SK-N-SH (cell line): ENCODE data around the gene DNAJA3. TPM values are rescaled to one million over a fixed set of nuclear protein-coding genes. Genes with fewer than 3 reads are reported as not detected.

ENCODE experiments used
- CTCF ChIA-PET: fragments of 300-600, 350-600 bp; formaldehyde crosslinking; extraction: SDS; loops from one replicate; lab custom pipeline; 2021; lab: Yijun Ruan, JAX
- POLR2A ChIA-PET: fragments of 350-600 bp; sonication (Branson Sonifier 250); formaldehyde crosslinking; extraction: SDS; loops from one replicate; lab custom pipeline; 2020; ENCODE audit warnings: antibody characterized with exemption, inconsistent platforms; lab: Yijun Ruan, JAX
- DNase-seq: peaks from one replicate; pipeline ENCODE4 v3.0.0; 2012
- H2AFZ ChIP-seq: fragments of 200-600 bp; sonication (generic); 2 replicates; pipeline ENCODE4 v1.8.1; 2016; ENCODE audit warnings: antibody characterized with exemption, mild to moderate bottlenecking, low read depth
- H3F3A ChIP-seq: fragments of 200-600 bp; sonication (generic); replicated peaks from 2 replicates; pipeline ENCODE3; 2016; ENCODE audit warnings: antibody characterized with exemption, mild to moderate bottlenecking; ENCODE audit not compliant: insufficient read depth
- H3K27ac ChIP-seq, 2 experiments: fragments of 200-500 bp in 1 of 2; fragments of 200-600 bp in 1 of 2; sonication (Bioruptor generic) in 1 of 2; sonication (generic), shearing (Covaris generic) in 1 of 2; 2 replicates each; pipeline versions ENCODE4 v1.5.1 to v1.6.1; 2014 to 2016; ENCODE audit warnings: low read depth in 2 of 2, inconsistent platforms in 1 of 2, low read length in 1 of 2, mild to moderate bottlenecking in 1 of 2, mixed read lengths in 1 of 2
- H3K27me3 ChIP-seq: fragments of 200-600 bp; sonication (generic), shearing (Covaris generic); 2 replicates; pipeline ENCODE4 v1.6.1; 2016; ENCODE audit warnings: mixed run types; ENCODE audit not compliant: insufficient read depth
- H3K36me3 ChIP-seq, 2 experiments: fragments of 200-500 bp in 1 of 2; fragments of 200-600 bp in 1 of 2; sonication (Bioruptor generic) in 1 of 2; sonication (generic) in 1 of 2; replicated peaks in 1 of 2; 2 replicates each; pipeline versions ENCODE3 to v1.5.1; 2014 to 2016; ENCODE audit warnings: low read length in 1 of 2, mild to moderate bottlenecking in 1 of 2; ENCODE audit not compliant: insufficient read depth in 2 of 2, control insufficient read depth in 1 of 2
- H3K4me1 ChIP-seq, 2 experiments: fragments of 200-500 bp in 1 of 2; fragments of 200-600 bp in 1 of 2; sonication (Bioruptor generic) in 1 of 2; sonication (generic), shearing (Covaris generic) in 1 of 2; 2 replicates each; pipeline versions ENCODE4 v1.5.1 to v1.6.1; 2014 to 2016; ENCODE audit warnings: low read depth in 1 of 2, low read length in 1 of 2, mixed run types in 1 of 2; ENCODE audit not compliant: insufficient read depth in 2 of 2, control insufficient read depth in 1 of 2
- H3K4me2 ChIP-seq: fragments of 200-600 bp; sonication (generic), shearing (Covaris generic); 2 replicates; pipeline ENCODE4 v1.6.1; 2017; ENCODE audit warnings: mixed run types
- H3K4me3 ChIP-seq, 2 experiments: fragments of 200-500 bp in 1 of 2; fragments of 200-600 bp in 1 of 2; sonication (Bioruptor generic) in 1 of 2; sonication (generic), shearing (Covaris generic) in 1 of 2; 2 replicates each; pipeline versions ENCODE4 v1.5.1 to v1.8.1; 2014 to 2016; ENCODE audit warnings: low read depth in 2 of 2, inconsistent platforms in 1 of 2, low read length in 1 of 2, mild to moderate bottlenecking in 1 of 2, mixed read lengths in 1 of 2, moderate library complexity in 1 of 2
- H3K79me2 ChIP-seq: fragments of 200-600 bp; sonication (generic); 2 replicates; pipeline ENCODE4 v1.8.1; 2017; ENCODE audit warnings: mild to moderate bottlenecking; ENCODE audit not compliant: insufficient read depth
- H3K9ac ChIP-seq: fragments of 200-600 bp; sonication (generic); 2 replicates; pipeline ENCODE4 v1.6.1; 2017; ENCODE audit warnings: mixed run types
- H3K9me2 ChIP-seq: fragments of 200-600 bp; sonication (generic); 2 replicates; pipeline ENCODE4 v1.6.1; 2017; ENCODE audit warnings: mixed run types
- H3K9me3 ChIP-seq: fragments of 200-600 bp; sonication (generic); 2 replicates; pipeline ENCODE4 v1.6.1; 2017; ENCODE audit warnings: mixed run types, mild to moderate bottlenecking, moderate library complexity
- H4K20me1 ChIP-seq: fragments of 200-600 bp; sonication (generic); 2 replicates; pipeline ENCODE4 v1.6.1; 2017; ENCODE audit warnings: mild to moderate bottlenecking, mixed run types; ENCODE audit not compliant: insufficient read depth
- EP300 ChIP-seq, 2 experiments: IDR thresholded peaks; 2 replicates each; pipeline versions ENCODE4 v1.4.0 to v1.6.1; 2012; ENCODE audit warnings: borderline replicate concordance in 1 of 2, low read depth in 1 of 2, low read length in 1 of 2
- GATA2 ChIP-seq: sonication (generic); formaldehyde crosslinking; IDR thresholded peaks from 2 replicates; pipeline ENCODE4 v1.5.0; 2020; ENCODE audit warnings: mild to moderate bottlenecking, missing genetic modification reagents
- MAX ChIP-seq: IDR thresholded peaks from 2 replicates; pipeline ENCODE4 v1.4.0; 2012; ENCODE audit warnings: low read depth
- MXI1 ChIP-seq: IDR thresholded peaks from 2 replicates; pipeline ENCODE4 v1.6.1; 2012; ENCODE audit warnings: mild to moderate bottlenecking, low read depth, low read length, improper control_type of control experiment
- POLR2AphosphoS5 ChIP-seq: IDR thresholded peaks from 2 replicates; pipeline ENCODE4 v1.6.1; 2012; ENCODE audit warnings: low read depth, low read length
- RAD21 ChIP-seq: IDR thresholded peaks from 2 replicates; pipeline ENCODE4 v1.6.1; 2012; ENCODE audit warnings: mild to moderate bottlenecking, low read length
- RCOR1 ChIP-seq: fragments of 150-350 bp; IDR thresholded peaks from 2 replicates; pipeline ENCODE4 v1.6.1; 2017; ENCODE audit warnings: antibody characterized with exemption, low read length
- REST ChIP-seq: IDR thresholded peaks from 2 replicates; pipeline ENCODE4 v1.6.1; 2012; ENCODE audit warnings: mild to moderate bottlenecking, low read depth, low read length, moderate library complexity
- RFX5 ChIP-seq: IDR thresholded peaks from 2 replicates; pipeline ENCODE4 v1.6.1; 2012; ENCODE audit warnings: mild to moderate bottlenecking, improper control_type of control experiment, low read length
- SMC3 ChIP-seq: IDR thresholded peaks from 2 replicates; pipeline ENCODE4 v1.6.1; 2012; ENCODE audit warnings: low read depth, low read length, improper control_type of control experiment
- TEAD4 ChIP-seq: IDR thresholded peaks from 2 replicates; pipeline ENCODE4 v1.4.0; 2012; ENCODE audit warnings: mild to moderate bottlenecking, borderline replicate concordance; ENCODE audit not compliant: insufficient read depth
- USF1 ChIP-seq: IDR thresholded peaks from 2 replicates; pipeline ENCODE4 v1.4.0; 2012; ENCODE audit warnings: low read depth, borderline replicate concordance
- ZBTB33 ChIP-seq: IDR thresholded peaks from 2 replicates; pipeline ENCODE4 v1.4.0; 2012; ENCODE audit warnings: low read depth, borderline replicate concordance
- WGBS: methylation state at CpG from one replicate; pipeline ENCODE4 v1.1.6; 2017; ENCODE audit warnings: low lambda C conversion rate; 5-methylcytosine and 5-hydroxymethylcytosine counted together
- polyA plus RNA-seq, 3 experiments: library from polyadenylated mRNA; depleted of rRNA; stranded (reverse); fragments of >200 nt; gene quantifications; 2 replicates each; pipeline ENCODE4 v1.2.3, GENCODE V29; 2012

DNAJA3 gene
- polyA plus RNA-seq, 1 of the 3 experiments (the other 2 are of a cell fraction) = 52.6 TPM

- Histone ChIP-seq H3K4me2 (no peak overlapping the region), H3K36me3 (no peaks in the 10 kb centered on the region), H3K9ac (no peak overlapping the region), H3K27ac (peak overlapping the region in 1 of 2 experiments; percentile 31; a peak in 2 of 4 replicates), H3K4me3 (no peak overlapping the region), H3K9me2 (no peaks in the 10 kb centered on the region), H4K20me1 (no peaks in the 10 kb centered on the region), H3K27me3 (no peaks in the 10 kb centered on the region), H3F3A (peaks cover 7% of the 10 kb centered on the region), H2AFZ (no peak overlapping the region), H3K4me1 (peaks cover 0 to 11% of the 10 kb centered on the region in 2 experiments; a peak in 1 of 4 replicates), H3K79me2 (no peaks in the 10 kb centered on the region), H3K9me3 (no peaks in the 10 kb centered on the region)
- TF ChIP-seq RAD21 (peak; percentile 67), SMC3 (peak; percentile 47; the same call in 1 of the 2 replicates), POLR2AphosphoS5 (no peak), MXI1 (peak; percentile 61; the same call in 1 of the 2 replicates), USF1 (no peak), MAX (no peak), TEAD4 (no peak), RFX5 (no peak), REST (no peak), GATA2 (CRISPR knock-in tag) (peak; percentile 78), EP300 (IDR thresholded peaks at IDR 0.05; ENCODE audit: borderline replicate concordance in 1 of 2, low read depth in 1 of 2, low read length in 1 of 2) (no peak), RCOR1 (0 out of 2 replicates have a peak, but pooled peaks have one; percentile 13), ZBTB33 (no peak)
- DNase-seq = peak; percentile 69
- CTCF ChIA-PET = interaction anchor here (0.8 to 9.3 kb wide), 27 partner anchors 14 to 338 kb away, joined by 3 to 558 read pairs (median 11); partner anchors contain the start of genes CORO7, GLIS2, PAM16 and VASN
- POLR2A ChIA-PET = interaction anchor here (0.6 kb wide), 1 partner anchor 88 kb away, joined by 3 read pairs; no protein-coding TSS in a partner anchor
- 94% methylated on average over 12 of the region's 12 CpGs for WGBS
Measured at GRCh38 chr16:4401510-4401909, 24.2 kb upstream of the DNAJA3 start.
